Measurements from ENCODE around the gene SSX1.
"Not testable (repeated sequence)": the region's sequence is repeated elsewhere in the genome, so short reads cannot be mapped to it uniquely, and the experiment has no call there.

DNA sequence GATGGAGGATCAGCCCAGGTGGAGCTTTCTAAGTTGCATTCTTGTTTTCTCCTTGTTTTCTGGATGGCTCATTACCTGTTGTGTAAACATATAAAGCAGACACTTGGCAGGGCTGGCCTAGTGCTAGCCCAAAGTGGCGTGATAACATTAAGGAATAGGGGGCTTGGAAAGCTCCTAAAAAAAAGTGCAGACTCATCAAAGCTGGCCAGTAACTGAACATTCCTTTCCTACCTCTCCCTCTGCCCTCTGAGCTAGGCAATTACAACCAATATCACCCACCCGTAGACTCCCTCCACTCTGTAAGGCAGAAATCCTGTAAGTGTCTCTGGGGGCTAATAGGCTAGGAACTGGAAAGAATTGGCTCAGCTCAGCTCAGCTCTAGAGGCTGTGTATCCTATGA, 58.8 kb downstream of the SSX1 start:
- TF ChIP-seq, protein P1, sequence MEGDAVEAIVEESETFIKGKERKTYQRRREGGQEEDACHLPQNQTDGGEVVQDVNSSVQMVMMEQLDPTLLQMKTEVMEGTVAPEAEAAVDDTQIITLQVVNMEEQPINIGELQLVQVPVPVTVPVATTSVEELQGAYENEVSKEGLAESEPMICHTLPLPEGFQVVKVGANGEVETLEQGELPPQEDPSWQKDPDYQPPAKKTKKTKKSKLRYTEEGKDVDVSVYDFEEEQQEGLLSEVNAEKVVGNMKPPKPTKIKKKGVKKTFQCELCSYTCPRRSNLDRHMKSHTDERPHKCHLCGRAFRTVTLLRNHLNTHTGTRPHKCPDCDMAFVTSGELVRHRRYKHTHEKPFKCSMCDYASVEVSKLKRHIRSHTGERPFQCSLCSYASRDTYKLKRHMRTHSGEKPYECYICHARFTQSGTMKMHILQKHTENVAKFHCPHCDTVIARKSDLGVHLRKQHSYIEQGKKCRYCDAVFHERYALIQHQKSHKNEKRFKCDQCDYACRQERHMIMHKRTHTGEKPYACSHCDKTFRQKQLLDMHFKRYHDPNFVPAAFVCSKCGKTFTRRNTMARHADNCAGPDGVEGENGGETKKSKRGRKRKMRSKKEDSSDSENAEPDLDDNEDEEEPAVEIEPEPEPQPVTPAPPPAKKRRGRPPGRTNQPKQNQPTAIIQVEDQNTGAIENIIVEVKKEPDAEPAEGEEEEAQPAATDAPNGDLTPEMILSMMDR (IDR thresholded peaks at IDR 0.05; ENCODE audit: insufficient read depth, low read length), result not testable (repeated sequence)
- TF ChIP-seq, protein P2, sequence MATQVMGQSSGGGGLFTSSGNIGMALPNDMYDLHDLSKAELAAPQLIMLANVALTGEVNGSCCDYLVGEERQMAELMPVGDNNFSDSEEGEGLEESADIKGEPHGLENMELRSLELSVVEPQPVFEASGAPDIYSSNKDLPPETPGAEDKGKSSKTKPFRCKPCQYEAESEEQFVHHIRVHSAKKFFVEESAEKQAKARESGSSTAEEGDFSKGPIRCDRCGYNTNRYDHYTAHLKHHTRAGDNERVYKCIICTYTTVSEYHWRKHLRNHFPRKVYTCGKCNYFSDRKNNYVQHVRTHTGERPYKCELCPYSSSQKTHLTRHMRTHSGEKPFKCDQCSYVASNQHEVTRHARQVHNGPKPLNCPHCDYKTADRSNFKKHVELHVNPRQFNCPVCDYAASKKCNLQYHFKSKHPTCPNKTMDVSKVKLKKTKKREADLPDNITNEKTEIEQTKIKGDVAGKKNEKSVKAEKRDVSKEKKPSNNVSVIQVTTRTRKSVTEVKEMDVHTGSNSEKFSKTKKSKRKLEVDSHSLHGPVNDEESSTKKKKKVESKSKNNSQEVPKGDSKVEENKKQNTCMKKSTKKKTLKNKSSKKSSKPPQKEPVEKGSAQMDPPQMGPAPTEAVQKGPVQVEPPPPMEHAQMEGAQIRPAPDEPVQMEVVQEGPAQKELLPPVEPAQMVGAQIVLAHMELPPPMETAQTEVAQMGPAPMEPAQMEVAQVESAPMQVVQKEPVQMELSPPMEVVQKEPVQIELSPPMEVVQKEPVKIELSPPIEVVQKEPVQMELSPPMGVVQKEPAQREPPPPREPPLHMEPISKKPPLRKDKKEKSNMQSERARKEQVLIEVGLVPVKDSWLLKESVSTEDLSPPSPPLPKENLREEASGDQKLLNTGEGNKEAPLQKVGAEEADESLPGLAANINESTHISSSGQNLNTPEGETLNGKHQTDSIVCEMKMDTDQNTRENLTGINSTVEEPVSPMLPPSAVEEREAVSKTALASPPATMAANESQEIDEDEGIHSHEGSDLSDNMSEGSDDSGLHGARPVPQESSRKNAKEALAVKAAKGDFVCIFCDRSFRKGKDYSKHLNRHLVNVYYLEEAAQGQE (IDR thresholded peaks at IDR 0.05; ENCODE audit: insufficient replicate concordance, low read depth), result not testable (repeated sequence)
- not testable (repeated sequence) for TF ChIP-seq POLR2AphosphoS5 (IDR thresholded peaks at IDR 0.05; ENCODE audit: low read depth)
